Neural progenitor cell (in vitro differentiated cells): Measurements from ENCODE around the gene FIG4. TPM values are rescaled to one million over a fixed set of nuclear protein-coding genes. Genes with fewer than 3 reads are reported as not detected.

Experiments
- DNase-seq: peaks from one replicate; pipeline ENCODE4 v3.0.0-alpha.2; 2016; ENCODE audit warnings: low spot score
- H2AFZ ChIP-seq: fragments of 200-600 bp; sonication (generic); replicated peaks from 2 replicates; pipeline ENCODE4 v1.6.1; 2016; ENCODE audit warnings: antibody characterized with exemption
- H3F3A ChIP-seq: fragments of 200-600 bp; sonication (generic); 2 replicates; pipeline ENCODE4 v1.6.1; 2016; ENCODE audit warnings: antibody characterized with exemption, low read depth
- H3K27ac ChIP-seq: fragments of 200-600 bp; sonication (generic); 2 replicates; pipeline ENCODE4 v1.5.1; 2016; ENCODE audit warnings: mild to moderate bottlenecking
- H3K27me3 ChIP-seq: fragments of 200-600 bp; sonication (generic); 2 replicates; pipeline ENCODE4 v1.6.1; 2016; ENCODE audit warnings: mild to moderate bottlenecking, moderate library complexity
- H3K36me3 ChIP-seq: fragments of 200-600 bp; sonication (generic); 2 replicates; pipeline ENCODE4 v1.5.1; 2016
- H3K4me1 ChIP-seq: fragments of 200-600 bp; sonication (generic); 2 replicates; pipeline ENCODE4 v1.6.1; 2016; ENCODE audit warnings: mixed run types
- H3K4me2 ChIP-seq: fragments of 200-600 bp; sonication (generic); 2 replicates; pipeline ENCODE4 v1.6.1; 2016
- H3K4me3 ChIP-seq: fragments of 200-600 bp; sonication (generic); 2 replicates; pipeline ENCODE4 v1.5.1; 2016
- H3K79me2 ChIP-seq: fragments of 200-600 bp; sonication (generic); 2 replicates; pipeline ENCODE4 v1.6.1; 2016; ENCODE audit warnings: low read depth
- H3K9ac ChIP-seq: fragments of 200-600 bp; sonication (generic); 2 replicates; pipeline ENCODE4 v1.6.1; 2016
- H3K9me3 ChIP-seq: fragments of 200-600 bp; sonication (generic); 2 replicates; pipeline ENCODE4 v1.5.1; 2016; ENCODE audit warnings: low read depth
- H4K20me1 ChIP-seq: fragments of 200-600 bp; sonication (generic); 2 replicates; pipeline ENCODE4 v1.6.1; 2016; ENCODE audit warnings: low read depth
- H3K27ac Mint-ChIP-seq: 3 replicates; pipeline ENCODE4 v1.8.0; 2021; ENCODE audit warnings: mixed read lengths
- H3K27me3 Mint-ChIP-seq: 2 replicates; pipeline ENCODE4 v1.8.0; 2022; ENCODE audit warnings: low read depth, mild to moderate bottlenecking, inconsistent platforms, moderate library complexity, mixed read lengths; ENCODE audit not compliant: insufficient read depth
- H3K36me3 Mint-ChIP-seq: 3 replicates; pipeline ENCODE4 v1.8.0; 2021; ENCODE audit warnings: mixed read lengths
- H3K4me1 Mint-ChIP-seq: 3 replicates; pipeline ENCODE4 v1.8.0; 2021; ENCODE audit warnings: mixed read lengths
- H3K4me3 Mint-ChIP-seq: 3 replicates; pipeline ENCODE4 v1.8.0; 2021; ENCODE audit warnings: mild to moderate bottlenecking, moderate library complexity, mixed read lengths
- H3K9me3 Mint-ChIP-seq: 3 replicates; pipeline ENCODE4 v1.8.0; 2020; ENCODE audit warnings: mixed read lengths
- CTCF ChIP-seq: fragments of 200-600 bp; sonication (generic); IDR thresholded peaks from 2 replicates; pipeline ENCODE4 v1.5.1; 2017; ENCODE audit warnings: antibody characterized with exemption, mild to moderate bottlenecking
- EZH2 ChIP-seq: fragments of 200-600 bp; sonication (generic); IDR thresholded peaks from 2 replicates; pipeline ENCODE4 v1.6.1; 2017; ENCODE audit warnings: antibody characterized with exemption, mild to moderate bottlenecking, moderate library complexity
- EZH2phosphoT487 ChIP-seq: fragments of 200-600 bp; sonication (generic); IDR thresholded peaks from 2 replicates; pipeline ENCODE4 v1.6.1; 2017; ENCODE audit warnings: antibody characterized with exemption
- total RNA-seq: library from RNA; depleted of rRNA; stranded (reverse); fragments of >200 nt; gene quantifications from 2 replicates; pipeline ENCODE4 v1.2.3, GENCODE V29; 2015; ENCODE audit warnings: low replicate concordance

FIG4 gene
- total RNA-seq, 1 donor from 2014 or later: 51.3 TPM

DNA sequence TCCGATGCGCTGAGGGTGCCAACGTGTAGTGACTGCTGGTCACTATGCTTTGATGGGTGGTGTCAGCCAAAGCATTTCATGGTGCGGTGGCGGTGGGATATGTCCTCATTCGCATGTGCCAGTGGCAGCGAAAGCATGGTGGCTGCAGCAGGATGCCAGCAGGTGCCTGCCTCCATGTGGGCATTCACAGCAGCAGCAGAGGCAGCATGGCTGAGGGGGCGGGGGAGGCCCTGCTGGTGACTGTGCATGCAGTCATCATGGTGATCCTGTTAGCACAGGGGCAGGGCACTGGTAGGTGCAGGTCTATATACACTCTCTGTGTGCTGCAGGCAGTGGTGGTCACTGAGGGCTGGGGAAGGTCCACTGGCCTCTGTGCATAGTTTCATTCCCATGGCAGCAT is 22.0 kb downstream of the FIG4 start:
- DNase-seq: no peak
- Histone ChIP-seq H2AFZ (no peak overlapping the region), H3K36me3 (no peaks in the 10 kb centered on the region), H3K9ac (no peak overlapping the region), H3F3A (no peaks in the 10 kb centered on the region), H4K20me1 (no peaks in the 10 kb centered on the region), H3K27me3 (no peaks in the 10 kb centered on the region), H3K9me3 (no peaks in the 10 kb centered on the region), H3K4me3 (no peak overlapping the region), H3K4me2 (no peak overlapping the region), H3K27ac (no peak overlapping the region), H3K4me1 (no peaks in the 10 kb centered on the region), H3K79me2 (peaks cover 34% of the 10 kb centered on the region)
- Mint-ChIP-seq H3K27me3 (no peaks in the 10 kb centered on the region), H3K4me1 (peaks cover 4% of the 10 kb centered on the region), H3K36me3 (peaks cover 3% of the 10 kb centered on the region), H3K9me3 (peaks cover 34% of the 10 kb centered on the region), H3K27ac (no peak overlapping the region), H3K4me3 (no peak overlapping the region)
- TF ChIP-seq EZH2 (no peak), CTCF (no peak), EZH2phosphoT487 (no peak)

DNA sequence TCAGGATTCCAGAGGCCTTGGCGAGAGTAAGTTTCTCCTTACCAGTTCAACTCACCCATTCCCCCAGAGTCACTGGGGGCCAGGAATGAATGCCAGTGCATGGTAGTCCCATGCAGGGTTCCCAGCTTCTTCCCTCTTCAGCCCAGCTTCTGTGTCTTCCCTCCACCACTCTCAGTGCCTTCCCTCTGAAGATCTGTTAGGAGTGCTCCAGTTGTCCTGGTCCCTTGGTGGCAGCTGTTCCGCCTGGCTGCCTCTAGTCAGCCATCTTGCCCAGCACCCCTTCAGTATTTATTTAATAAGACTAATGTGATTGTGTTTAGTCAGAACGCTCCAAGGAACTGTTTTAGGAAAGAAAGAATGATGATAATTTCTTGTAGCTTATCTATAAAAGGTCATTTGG is 23.1 kb downstream of the FIG4 start:
- Histone ChIP-seq H3K4me2 (no peak overlapping the region), H3F3A (no peaks in the 10 kb centered on the region), H2AFZ (no peak overlapping the region), H3K27ac (no peak overlapping the region), H3K36me3 (no peaks in the 10 kb centered on the region), H3K79me2 (peaks cover 27% of the 10 kb centered on the region), H4K20me1 (no peaks in the 10 kb centered on the region), H3K27me3 (no peaks in the 10 kb centered on the region), H3K4me3 (no peak overlapping the region), H3K9me3 (no peaks in the 10 kb centered on the region), H3K9ac (no peak overlapping the region), H3K4me1 (no peaks in the 10 kb centered on the region)
- Mint-ChIP-seq H3K4me1 (peaks cover 4% of the 10 kb centered on the region), H3K9me3 (peaks cover 23% of the 10 kb centered on the region), H3K27me3 (no peaks in the 10 kb centered on the region), H3K4me3 (no peak overlapping the region), H3K36me3 (no peaks in the 10 kb centered on the region), H3K27ac (no peak overlapping the region)
- no peak for DNase-seq
- TF ChIP-seq CTCF (no peak), EZH2 (no peak), EZH2phosphoT487 (no peak)

DNA sequence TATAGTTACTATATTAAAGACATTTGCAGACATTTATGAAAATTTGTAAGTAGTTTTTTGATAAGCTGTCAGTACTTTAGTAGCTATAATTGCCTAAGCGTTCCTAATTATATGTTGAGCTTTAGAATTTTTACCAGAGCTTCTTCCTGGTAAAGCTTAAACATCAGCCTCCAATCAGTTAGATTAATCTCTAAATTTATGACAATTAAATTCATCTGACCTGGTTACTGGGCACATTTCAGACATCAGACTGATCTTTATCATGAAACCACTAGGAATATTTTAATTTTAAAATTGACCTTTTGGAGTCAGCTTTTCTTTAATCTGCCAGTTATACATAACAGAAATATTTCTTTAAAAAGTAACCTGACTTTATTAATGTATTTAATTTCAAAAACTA is 23.5 kb downstream of the FIG4 start:
- no peak overlapping the region for H3K4me3 ChIP-seq
- no peak overlapping the region for H3K4me2 ChIP-seq
- no peaks in the 10 kb centered on the region for H3K4me1 ChIP-seq
- TF ChIP-seq EZH2 (no peak), CTCF (no peak), EZH2phosphoT487 (no peak)
- H3K9me3 ChIP-seq: no peaks in the 10 kb centered on the region
- no peak overlapping the region for H3K9ac ChIP-seq
- Mint-ChIP-seq H3K27me3 (no peaks in the 10 kb centered on the region), H3K4me3 (no peak overlapping the region), H3K9me3 (peaks cover 20% of the 10 kb centered on the region), H3K36me3 (no peaks in the 10 kb centered on the region), H3K27ac (no peak overlapping the region), H3K4me1 (peaks cover 4% of the 10 kb centered on the region)
- H3K36me3 ChIP-seq: no peaks in the 10 kb centered on the region
- DNase-seq: no peak
- no peaks in the 10 kb centered on the region for H3K27me3 ChIP-seq
- H4K20me1 ChIP-seq: no peaks in the 10 kb centered on the region
- no peak overlapping the region for H3K27ac ChIP-seq
- no peaks in the 10 kb centered on the region for H3F3A ChIP-seq
- H3K79me2 ChIP-seq: peaks cover 25% of the 10 kb centered on the region
- no peak overlapping the region for H2AFZ ChIP-seq
